ENCODE measurements around the gene DTWD2. TPM values are rescaled to one million over a fixed set of nuclear protein-coding genes. Genes with fewer than 3 reads are reported as not detected.

The DTWD2 gene
- total and polyA plus RNA-seq, 2 of the 4 experiments (the other 2 are of a cell fraction), result 1.2 to 1.8 TPM

GRCh38 chr5:118906947-118907346 lies 81.4 kb downstream of the DTWD2 start:
- POLR2A ChIA-PET (ENCODE audit: unreplicated experiment), result no interaction called here
- H4K8ac ChIP-seq (ENCODE audit: low read depth in 2 of 2, low read length in 2 of 2), result no peak overlapping the region
- no peaks in the 10 kb centered on the region for H3K9me1 ChIP-seq (ENCODE audit: insufficient read depth, low read length)
- ATAC-seq (ENCODE audit: low read depth) (no peak), DNase-seq (no peak)
- no peak overlapping the region for H3K4ac ChIP-seq (ENCODE audit: low read depth, low read length)
- no peaks in the 10 kb centered on the region for H3K4me1 ChIP-seq (ENCODE audit: control insufficient read depth, insufficient read depth, low read length)
- no TSS peak for BruUV-seq (replicated peaks)
- H2AFZ ChIP-seq (replicated peaks; ENCODE audit: low read length, poor library complexity), result no peak overlapping the region
- H2BK5ac ChIP-seq (ENCODE audit: low read depth, low read length, poor library complexity, severe bottlenecking), result no peak overlapping the region
- TF ChIP-seq USF2 (IDR thresholded peaks at IDR 0.05; ENCODE audit: low read depth, low read length) (no peak), POLR2A (IDR thresholded peaks at IDR 0.05; ENCODE audit: low read depth, low read length) (no peak), ELK1 (IDR thresholded peaks at IDR 0.05; ENCODE audit: borderline replicate concordance, low read depth, low read length) (no peak), MAZ (IDR thresholded peaks at IDR 0.05; ENCODE audit: borderline replicate concordance, low read depth, low read length) (no peak), FOS (IDR thresholded peaks at IDR 0.05; ENCODE audit: low read depth, low read length) (no peak), SMC3 (IDR thresholded peaks at IDR 0.05; ENCODE audit: low read depth, low read length) (no peak), RAD21 (IDR thresholded peaks at IDR 0.05; ENCODE audit: low read length) (no peak), MXI1 (IDR thresholded peaks at IDR 0.05; ENCODE audit: borderline replicate concordance, low read depth, low read length) (no peak), CTCF (conservative IDR thresholded peaks at IDR 0.05; ENCODE audit: low read depth, low read length) (no peak), BHLHE40 (IDR thresholded peaks at IDR 0.05; ENCODE audit: low read depth, low read length) (no peak), MAFK (IDR thresholded peaks at IDR 0.05; ENCODE audit: low read depth, low read length) (no peak), RCOR1 (IDR thresholded peaks at IDR 0.05; ENCODE audit: insufficient replicate concordance, low read length) (no peak), CHD1 (IDR thresholded peaks at IDR 0.05; ENCODE audit: low read depth, low read length) (no peak), NFE2L2 (IDR thresholded peaks at IDR 0.05; ENCODE audit: low read depth, low read length) (no peak), CEBPB (IDR thresholded peaks at IDR 0.05; ENCODE audit: low read depth, low read length) (no peak), RFX5 (IDR thresholded peaks at IDR 0.05; ENCODE audit: low read depth, low read length) (no peak)
- no peak overlapping the region for H2BK20ac ChIP-seq (ENCODE audit: low read depth, low read length)
- no peak overlapping the region for H3K14ac ChIP-seq (replicated peaks; ENCODE audit: low read depth, low read length)
- no peak overlapping the region for H3K23ac ChIP-seq (ENCODE audit: low read depth, low read length)
- no peaks in the 10 kb centered on the region for H4K20me1 ChIP-seq (ENCODE audit: insufficient read depth, low read length)
- dilution Hi-C loops (cut with HindIII; ENCODE audit: low sequenced_read_pairs, unreplicated experiment) (no loop called here), in situ Hi-C loops (cut with MboI; ENCODE audit: low sequenced_read_pairs) (no loop called here), intact Hi-C loops (cut with micrococcal nuclease) (no loop called here)
- no peak overlapping the region for H3K9ac ChIP-seq (ENCODE audit: low read depth, low read length)
- no peaks in the 10 kb centered on the region for H3K27me3 ChIP-seq (ENCODE audit: control insufficient read depth, insufficient read depth, low read length)
- CTCF ChIA-PET, result no interaction called here
- H2AK9ac ChIP-seq (replicated peaks; ENCODE audit: low read depth, low read length, poor library complexity), result no peak overlapping the region
- no peak overlapping the region for H4K5ac ChIP-seq (ENCODE audit: low read depth, low read length)
- H2BK15ac ChIP-seq (ENCODE audit: low read depth, low read length), result no peak overlapping the region
- no peaks in the 10 kb centered on the region for H3K79me1 ChIP-seq (ENCODE audit: low read depth in 1 of 2, low read length in 2 of 2)
- H3K9me3 ChIP-seq (ENCODE audit: control insufficient read depth, insufficient read depth, low read length), result no peaks in the 10 kb centered on the region
- no peak overlapping the region for H3K4me3 ChIP-seq (ENCODE audit: insufficient read depth, low read depth, low read length)
- H3K56ac ChIP-seq (ENCODE audit: extremely low read depth, insufficient read depth, low read length), result no peak overlapping the region
- H4K91ac ChIP-seq (ENCODE audit: insufficient read depth, low read depth, low read length), result no peak overlapping the region
- no peak overlapping the region for H2BK120ac ChIP-seq (ENCODE audit: low read depth, low read length)
- no peak overlapping the region for H3K18ac ChIP-seq (ENCODE audit: low read depth, low read length)
- no peaks in the 10 kb centered on the region for H3K36me3 ChIP-seq (ENCODE audit: control insufficient read depth, insufficient read depth, low read length)
- H3K27ac ChIP-seq (ENCODE audit: insufficient read depth, low read length), result no peak overlapping the region
- no peak overlapping the region for H3K4me2 ChIP-seq (ENCODE audit: low read depth, low read length)
- H2AK5ac ChIP-seq (ENCODE audit: low read depth, low read length), result no peak overlapping the region
